ENCODE measurements around the gene THOP1.

GRCh38 chr19:2814426-2814825, 29.1 kb downstream of the THOP1 start:
- TF ChIP-seq, protein P1, sequence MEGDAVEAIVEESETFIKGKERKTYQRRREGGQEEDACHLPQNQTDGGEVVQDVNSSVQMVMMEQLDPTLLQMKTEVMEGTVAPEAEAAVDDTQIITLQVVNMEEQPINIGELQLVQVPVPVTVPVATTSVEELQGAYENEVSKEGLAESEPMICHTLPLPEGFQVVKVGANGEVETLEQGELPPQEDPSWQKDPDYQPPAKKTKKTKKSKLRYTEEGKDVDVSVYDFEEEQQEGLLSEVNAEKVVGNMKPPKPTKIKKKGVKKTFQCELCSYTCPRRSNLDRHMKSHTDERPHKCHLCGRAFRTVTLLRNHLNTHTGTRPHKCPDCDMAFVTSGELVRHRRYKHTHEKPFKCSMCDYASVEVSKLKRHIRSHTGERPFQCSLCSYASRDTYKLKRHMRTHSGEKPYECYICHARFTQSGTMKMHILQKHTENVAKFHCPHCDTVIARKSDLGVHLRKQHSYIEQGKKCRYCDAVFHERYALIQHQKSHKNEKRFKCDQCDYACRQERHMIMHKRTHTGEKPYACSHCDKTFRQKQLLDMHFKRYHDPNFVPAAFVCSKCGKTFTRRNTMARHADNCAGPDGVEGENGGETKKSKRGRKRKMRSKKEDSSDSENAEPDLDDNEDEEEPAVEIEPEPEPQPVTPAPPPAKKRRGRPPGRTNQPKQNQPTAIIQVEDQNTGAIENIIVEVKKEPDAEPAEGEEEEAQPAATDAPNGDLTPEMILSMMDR (IDR thresholded peaks at IDR 0.05; ENCODE audit: insufficient read depth, low read length) = no peak
- TF ChIP-seq GABPA (IDR thresholded peaks at IDR 0.05; ENCODE audit: low read depth) = no peak

All from HL-60 (cell line).